OCI-LY7 (cell line): ENCODE results near the gene HORMAD2. TPM values are rescaled to one million over a fixed set of nuclear protein-coding genes. Genes with fewer than 3 reads are reported as not detected.

Experiments
- BruUV-seq: library from RNA; stranded (reverse); fragments of 400-500 nt; replicated peaks from 2 replicates; lab custom pipeline; 2021; lab: Mats Ljungman, UMichigan
- CTCF ChIA-PET: fragments of 300-600 bp; sonication (Branson Sonifier 250); formaldehyde crosslinking; loops from one replicate; lab custom pipeline; 2022; ENCODE audit warnings: antibody characterized with exemption; ENCODE audit not compliant: unreplicated experiment; lab: Charles Lee
- POLR2A ChIA-PET: fragments of 300-600 bp; sonication (Branson Sonifier 250); formaldehyde crosslinking; loops from one replicate; lab custom pipeline; 2022; ENCODE audit warnings: antibody characterized with exemption; lab: Charles Lee
- DNase-seq: peaks from one replicate; pipeline ENCODE4 v3.0.0-alpha.2; 2015; ENCODE audit warnings: low spot score
- H2AFZ ChIP-seq: fragments of 200-600 bp; sonication (generic), shearing (Covaris generic); 2 replicates; pipeline ENCODE4 v1.6.1; 2014; ENCODE audit warnings: mild to moderate bottlenecking, antibody characterized with exemption, low read length, moderate library complexity
- H3K27ac ChIP-seq: fragments of 200-600 bp; sonication (generic); 2 replicates; pipeline ENCODE4 v1.5.1; 2014; ENCODE audit warnings: mixed run types, low read depth, mild to moderate bottlenecking, moderate library complexity, low read length, inconsistent platforms; ENCODE audit not compliant: poor library complexity, severe bottlenecking
- H3K36me3 ChIP-seq: fragments of 200-600 bp; sonication (generic); 2 replicates; pipeline ENCODE4 v1.6.1; 2014; ENCODE audit warnings: mild to moderate bottlenecking, antibody characterized with exemption, low read length, moderate library complexity, mixed read lengths; ENCODE audit not compliant: insufficient read depth
- H3K4me1 ChIP-seq: fragments of 200-600 bp; sonication (generic); 2 replicates; pipeline ENCODE4 v1.5.1; 2014; ENCODE audit warnings: mild to moderate bottlenecking, low read length; ENCODE audit not compliant: insufficient read depth, poor library complexity, severe bottlenecking
- H3K4me2 ChIP-seq: fragments of 200-600 bp; sonication (generic); 2 replicates; pipeline ENCODE4 v1.6.1; 2014; ENCODE audit warnings: mild to moderate bottlenecking, low read length
- H3K4me3 ChIP-seq: fragments of 200-600 bp; sonication (generic); 2 replicates; pipeline ENCODE4 v1.5.1; 2014; ENCODE audit warnings: mild to moderate bottlenecking, low read depth, low read length; ENCODE audit not compliant: poor library complexity, severe bottlenecking
- H3K79me2 ChIP-seq: fragments of 200-600 bp; sonication (generic); 2 replicates; pipeline ENCODE4 v1.6.1; 2016; ENCODE audit warnings: low read depth, mild to moderate bottlenecking, low read length, moderate library complexity, mixed read lengths; ENCODE audit not compliant: insufficient read depth
- H3K9me2 ChIP-seq: fragments of 200-600 bp; sonication (generic); 2 replicates; pipeline ENCODE4 v1.6.1; 2016; ENCODE audit warnings: mild to moderate bottlenecking, low read length, mixed read lengths; ENCODE audit not compliant: insufficient read depth
- H3K9me3 ChIP-seq: fragments of 200-600 bp; sonication (generic); 2 replicates; pipeline ENCODE4 v1.6.1; 2014; ENCODE audit warnings: mild to moderate bottlenecking, mixed run types, low read length, mixed read lengths
- H4K20me1 ChIP-seq: fragments of 200-600 bp; sonication (generic); 2 replicates; pipeline ENCODE4 v1.6.1; 2014; ENCODE audit warnings: mild to moderate bottlenecking, antibody characterized with exemption, low read length, moderate library complexity, mixed read lengths; ENCODE audit not compliant: insufficient read depth
- CTCF ChIP-seq: fragments of 200-600 bp; sonication (generic); conservative IDR thresholded peaks from 2 replicates; pipeline ENCODE4 v1.5.1; 2014; ENCODE audit warnings: mild to moderate bottlenecking, antibody characterized with exemption, low read length, moderate library complexity, mixed read lengths
- EZH2phosphoT487 ChIP-seq: fragments of 200-600 bp; sonication (generic); IDR thresholded peaks from 2 replicates; pipeline ENCODE4 v1.6.1; 2018; ENCODE audit warnings: low read depth, borderline replicate concordance, mild to moderate bottlenecking, mixed run types, antibody characterized with exemption, low read length, moderate library complexity, mixed read lengths
- intact Hi-C: fragments of 100-400 bp; cut with micrococcal nuclease; formaldehyde crosslinking; loops from one replicate; pipeline ENCODE4 v1.10.0; 2022; ENCODE audit not compliant: unreplicated experiment
- total RNA-seq, 2 experiments: library from RNA; depleted of rRNA in 1 of 2; stranded (reverse); fragments of >200 nt in 1 of 2; shearing (Covaris generic) in 1 of 2; gene quantifications; 2 replicates each; pipeline ENCODE4 v1.2.3, GENCODE V29; 2014 to 2022

HORMAD2 gene
- total RNA-seq, 2 experiments from 2014 or later, result not detected

GRCh38 chr22:30187094-30187493 is 106.8 kb downstream of the HORMAD2 start:
- ChIA-PET POLR2A (interaction anchor here (0.5 kb wide), 1 partner anchor 594 kb away, joined by 4 read pairs; no protein-coding TSS in a partner anchor), CTCF (no interaction called here)
- no peaks in the 10 kb centered on the region for H3K79me2 ChIP-seq
- no peaks in the 10 kb centered on the region for H3K9me3 ChIP-seq
- H3K27ac ChIP-seq, result no peak overlapping the region
- H2AFZ ChIP-seq, result no peak overlapping the region
- H4K20me1 ChIP-seq, result no peaks in the 10 kb centered on the region
- no peaks in the 10 kb centered on the region for H3K9me2 ChIP-seq
- no peak overlapping the region for H3K4me2 ChIP-seq
- TF ChIP-seq EZH2phosphoT487 (no peak), CTCF (no peak)
- no TSS peak for BruUV-seq
- H3K4me3 ChIP-seq, result no peak overlapping the region
- intact Hi-C loops, result no loop called here
- no peak for DNase-seq
- no peaks in the 10 kb centered on the region for H3K36me3 ChIP-seq
- H3K4me1 ChIP-seq, result peaks cover 2% of the 10 kb centered on the region

- no peak for TF ChIP-seq EZH2phosphoT487
- no peak for TF ChIP-seq CTCF
- intact Hi-C loops, result no loop called here
- H3K4me1 ChIP-seq, result peaks cover 8% of the 10 kb centered on the region
- no peak overlapping the region for H3K27ac ChIP-seq
- no TSS peak for BruUV-seq
- H3K4me3 ChIP-seq, result no peak overlapping the region
- no peaks in the 10 kb centered on the region for H4K20me1 ChIP-seq
- H3K4me2 ChIP-seq, result no peak overlapping the region
- H3K9me2 ChIP-seq, result no peaks in the 10 kb centered on the region
- no peak for DNase-seq
- ChIA-PET CTCF (no interaction called here), POLR2A (interaction anchor here (0.5 kb wide), 1 partner anchor 594 kb away, joined by 4 read pairs; no protein-coding TSS in a partner anchor)
- H2AFZ ChIP-seq, result no peak overlapping the region
- H3K9me3 ChIP-seq, result no peaks in the 10 kb centered on the region
- H3K36me3 ChIP-seq, result no peaks in the 10 kb centered on the region
- H3K79me2 ChIP-seq, result no peaks in the 10 kb centered on the region
These were observed 107.5 kb downstream of the HORMAD2 start for GRCh38 chr22:30187529-30188407.

- Histone ChIP-seq H2AFZ (no peak overlapping the region), H3K79me2 (no peaks in the 10 kb centered on the region), H3K27ac (no peak overlapping the region), H3K4me1 (peaks cover 11% of the 10 kb centered on the region), H3K9me3 (no peaks in the 10 kb centered on the region), H3K4me2 (no peak overlapping the region), H3K4me3 (no peak overlapping the region), H4K20me1 (no peaks in the 10 kb centered on the region), H3K9me2 (no peaks in the 10 kb centered on the region), H3K36me3 (no peaks in the 10 kb centered on the region)
- no TSS peak for BruUV-seq
- CTCF ChIA-PET, result no interaction called here
- DNase-seq, result no peak
- intact Hi-C loops, result no loop called here
- no peak for TF ChIP-seq CTCF
- no peak for TF ChIP-seq EZH2phosphoT487
- POLR2A ChIA-PET, result no interaction called here
These were observed 108.6 kb downstream of the HORMAD2 start for GRCh38 chr22:30188911-30189310.
